OCI-LY7 (cell line): Measurements from ENCODE around the gene CERK. TPM values are rescaled to one million over a fixed set of nuclear protein-coding genes. Genes with fewer than 3 reads are reported as not detected.

Experiments
- BruUV-seq: library from RNA; stranded (reverse); fragments of 400-500 nt; replicated peaks from 2 replicates; lab custom pipeline; 2021; lab: Mats Ljungman, UMichigan
- CTCF ChIA-PET: fragments of 300-600 bp; sonication (Branson Sonifier 250); formaldehyde crosslinking; loops from one replicate; lab custom pipeline; 2022; ENCODE audit warnings: antibody characterized with exemption; ENCODE audit not compliant: unreplicated experiment; lab: Charles Lee
- POLR2A ChIA-PET: fragments of 300-600 bp; sonication (Branson Sonifier 250); formaldehyde crosslinking; loops from one replicate; lab custom pipeline; 2022; ENCODE audit warnings: antibody characterized with exemption; lab: Charles Lee
- DNase-seq: peaks from one replicate; pipeline ENCODE4 v3.0.0-alpha.2; 2015; ENCODE audit warnings: low spot score
- H2AFZ ChIP-seq: fragments of 200-600 bp; sonication (generic), shearing (Covaris generic); 2 replicates; pipeline ENCODE4 v1.6.1; 2014; ENCODE audit warnings: mild to moderate bottlenecking, antibody characterized with exemption, low read length, moderate library complexity
- H3K27ac ChIP-seq: fragments of 200-600 bp; sonication (generic); 2 replicates; pipeline ENCODE4 v1.5.1; 2014; ENCODE audit warnings: mixed run types, low read depth, mild to moderate bottlenecking, moderate library complexity, low read length, inconsistent platforms; ENCODE audit not compliant: poor library complexity, severe bottlenecking
- H3K36me3 ChIP-seq: fragments of 200-600 bp; sonication (generic); 2 replicates; pipeline ENCODE4 v1.6.1; 2014; ENCODE audit warnings: mild to moderate bottlenecking, antibody characterized with exemption, low read length, moderate library complexity, mixed read lengths; ENCODE audit not compliant: insufficient read depth
- H3K4me1 ChIP-seq: fragments of 200-600 bp; sonication (generic); 2 replicates; pipeline ENCODE4 v1.5.1; 2014; ENCODE audit warnings: mild to moderate bottlenecking, low read length; ENCODE audit not compliant: insufficient read depth, poor library complexity, severe bottlenecking
- H3K4me2 ChIP-seq: fragments of 200-600 bp; sonication (generic); 2 replicates; pipeline ENCODE4 v1.6.1; 2014; ENCODE audit warnings: mild to moderate bottlenecking, low read length
- H3K4me3 ChIP-seq: fragments of 200-600 bp; sonication (generic); 2 replicates; pipeline ENCODE4 v1.5.1; 2014; ENCODE audit warnings: mild to moderate bottlenecking, low read depth, low read length; ENCODE audit not compliant: poor library complexity, severe bottlenecking
- H3K79me2 ChIP-seq: fragments of 200-600 bp; sonication (generic); 2 replicates; pipeline ENCODE4 v1.6.1; 2016; ENCODE audit warnings: low read depth, mild to moderate bottlenecking, low read length, moderate library complexity, mixed read lengths; ENCODE audit not compliant: insufficient read depth
- H3K9me2 ChIP-seq: fragments of 200-600 bp; sonication (generic); 2 replicates; pipeline ENCODE4 v1.6.1; 2016; ENCODE audit warnings: mild to moderate bottlenecking, low read length, mixed read lengths; ENCODE audit not compliant: insufficient read depth
- H3K9me3 ChIP-seq: fragments of 200-600 bp; sonication (generic); 2 replicates; pipeline ENCODE4 v1.6.1; 2014; ENCODE audit warnings: mild to moderate bottlenecking, mixed run types, low read length, mixed read lengths
- H4K20me1 ChIP-seq: fragments of 200-600 bp; sonication (generic); 2 replicates; pipeline ENCODE4 v1.6.1; 2014; ENCODE audit warnings: mild to moderate bottlenecking, antibody characterized with exemption, low read length, moderate library complexity, mixed read lengths; ENCODE audit not compliant: insufficient read depth
- EZH2phosphoT487 ChIP-seq: fragments of 200-600 bp; sonication (generic); IDR thresholded peaks from 2 replicates; pipeline ENCODE4 v1.6.1; 2018; ENCODE audit warnings: low read depth, borderline replicate concordance, mild to moderate bottlenecking, mixed run types, antibody characterized with exemption, low read length, moderate library complexity, mixed read lengths
- intact Hi-C: fragments of 100-400 bp; cut with micrococcal nuclease; formaldehyde crosslinking; loops from one replicate; pipeline ENCODE4 v1.10.0; 2022; ENCODE audit not compliant: unreplicated experiment
- total RNA-seq, 2 experiments: library from RNA; depleted of rRNA in 1 of 2; stranded (reverse); fragments of >200 nt in 1 of 2; shearing (Covaris generic) in 1 of 2; gene quantifications; 2 replicates each; pipeline ENCODE4 v1.2.3, GENCODE V29; 2014 to 2022
- TF ChIP-seq, protein P1 (sequence below): fragments of 200-600 bp; sonication (generic); conservative IDR thresholded peaks from 2 replicates; pipeline ENCODE4 v1.5.1; 2014; ENCODE audit warnings: mild to moderate bottlenecking, antibody characterized with exemption, low read length, moderate library complexity, mixed read lengths

Gene CERK
- total RNA-seq, 2 experiments from 2014 or later = 36.6 to 48.1 TPM

DNA sequence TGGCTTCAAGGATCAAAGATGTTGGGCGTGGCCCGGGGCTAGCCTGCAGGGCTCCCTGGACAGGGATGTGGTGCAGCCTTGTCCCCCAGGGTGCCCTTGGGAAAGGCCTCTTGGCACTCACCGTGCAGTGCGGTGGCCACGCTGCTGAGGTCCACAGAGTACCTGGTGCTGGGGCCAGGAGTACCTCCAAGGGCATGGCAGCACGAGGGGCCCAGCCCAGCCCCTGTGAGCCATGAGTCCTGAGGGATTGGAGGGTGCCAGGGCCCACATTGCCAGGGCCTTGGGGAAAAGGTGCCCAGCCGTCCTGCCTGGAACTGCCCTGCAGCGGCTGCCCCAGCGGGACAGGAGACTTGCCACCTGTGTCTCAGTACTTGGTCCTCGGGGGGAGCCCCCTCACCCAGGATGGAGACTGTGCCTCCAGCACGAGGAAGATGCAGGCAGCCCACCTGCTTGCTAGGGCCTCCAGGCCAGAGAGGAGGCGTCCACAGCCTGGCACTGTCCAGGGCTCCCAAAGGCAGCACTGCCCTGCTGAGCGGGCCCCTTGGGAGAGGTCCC lies 73.7 kb downstream of the CERK start:
- H3K36me3 ChIP-seq = peaks cover 22% of the 10 kb centered on the region; the same call in 1 of the 2 replicates
- H3K9me2 ChIP-seq = no peaks in the 10 kb centered on the region
- H3K4me3 ChIP-seq = no peak overlapping the region
- H3K4me2 ChIP-seq = no peak overlapping the region
- H3K27ac ChIP-seq = no peak overlapping the region
- DNase-seq = no peak
- ChIA-PET POLR2A (no interaction called here), CTCF (no interaction called here)
- no peaks in the 10 kb centered on the region for H3K4me1 ChIP-seq
- no peaks in the 10 kb centered on the region for H3K9me3 ChIP-seq
- no peaks in the 10 kb centered on the region for H3K79me2 ChIP-seq
- no TSS peak for BruUV-seq
- intact Hi-C loops = no loop called here
- TF ChIP-seq, protein P1, sequence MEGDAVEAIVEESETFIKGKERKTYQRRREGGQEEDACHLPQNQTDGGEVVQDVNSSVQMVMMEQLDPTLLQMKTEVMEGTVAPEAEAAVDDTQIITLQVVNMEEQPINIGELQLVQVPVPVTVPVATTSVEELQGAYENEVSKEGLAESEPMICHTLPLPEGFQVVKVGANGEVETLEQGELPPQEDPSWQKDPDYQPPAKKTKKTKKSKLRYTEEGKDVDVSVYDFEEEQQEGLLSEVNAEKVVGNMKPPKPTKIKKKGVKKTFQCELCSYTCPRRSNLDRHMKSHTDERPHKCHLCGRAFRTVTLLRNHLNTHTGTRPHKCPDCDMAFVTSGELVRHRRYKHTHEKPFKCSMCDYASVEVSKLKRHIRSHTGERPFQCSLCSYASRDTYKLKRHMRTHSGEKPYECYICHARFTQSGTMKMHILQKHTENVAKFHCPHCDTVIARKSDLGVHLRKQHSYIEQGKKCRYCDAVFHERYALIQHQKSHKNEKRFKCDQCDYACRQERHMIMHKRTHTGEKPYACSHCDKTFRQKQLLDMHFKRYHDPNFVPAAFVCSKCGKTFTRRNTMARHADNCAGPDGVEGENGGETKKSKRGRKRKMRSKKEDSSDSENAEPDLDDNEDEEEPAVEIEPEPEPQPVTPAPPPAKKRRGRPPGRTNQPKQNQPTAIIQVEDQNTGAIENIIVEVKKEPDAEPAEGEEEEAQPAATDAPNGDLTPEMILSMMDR = no peak
- H4K20me1 ChIP-seq = no peaks in the 10 kb centered on the region
- no peak overlapping the region for H2AFZ ChIP-seq

DNA sequence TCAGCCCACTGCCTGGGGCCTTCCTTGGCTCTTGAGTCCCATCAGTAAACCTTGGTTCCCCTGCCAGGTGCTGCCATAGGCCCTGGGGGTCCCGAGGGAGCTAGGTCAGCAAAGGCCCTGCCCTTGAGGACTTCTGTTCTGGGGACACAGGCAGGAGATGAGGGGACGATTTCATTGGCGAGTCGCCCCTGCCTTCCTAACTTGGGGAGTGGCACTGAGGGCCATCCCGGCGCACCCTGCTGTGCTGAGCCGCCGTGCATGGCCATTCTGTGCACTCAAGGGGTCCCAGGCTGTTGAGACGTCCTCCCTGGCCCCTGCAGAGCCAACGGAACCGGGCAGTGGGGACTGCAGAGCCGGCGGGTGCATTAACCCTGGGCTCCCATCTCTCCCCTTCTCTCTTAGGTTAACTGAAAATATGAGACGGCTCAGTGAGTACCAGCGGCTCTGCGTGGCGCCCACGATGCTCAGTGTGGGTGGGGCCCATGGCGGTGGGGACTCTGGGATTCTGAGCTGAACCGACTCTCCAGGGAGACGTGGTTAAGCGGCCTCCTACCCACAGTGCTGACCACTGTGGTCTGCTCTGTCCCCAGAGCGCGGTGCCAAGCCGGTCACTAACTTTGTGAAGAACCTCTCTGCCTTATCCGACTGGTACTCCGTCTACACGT lies 74.5 kb downstream of the CERK start:
- no TSS peak for BruUV-seq
- Histone ChIP-seq H3K27ac (no peak overlapping the region), H3K9me3 (no peaks in the 10 kb centered on the region), H3K79me2 (no peaks in the 10 kb centered on the region), H2AFZ (no peak overlapping the region), H3K9me2 (no peaks in the 10 kb centered on the region), H3K4me2 (no peak overlapping the region), H3K36me3 (peaks cover 17% of the 10 kb centered on the region; the same call in 1 of the 2 replicates), H3K4me3 (no peak overlapping the region), H4K20me1 (no peaks in the 10 kb centered on the region), H3K4me1 (no peaks in the 10 kb centered on the region)
- POLR2A ChIA-PET = no interaction called here
- TF ChIP-seq, protein P1 = no peak
- no peak for TF ChIP-seq EZH2phosphoT487
- CTCF ChIA-PET = no interaction called here
- no peak for DNase-seq
- intact Hi-C loops = no loop called here

DNA sequence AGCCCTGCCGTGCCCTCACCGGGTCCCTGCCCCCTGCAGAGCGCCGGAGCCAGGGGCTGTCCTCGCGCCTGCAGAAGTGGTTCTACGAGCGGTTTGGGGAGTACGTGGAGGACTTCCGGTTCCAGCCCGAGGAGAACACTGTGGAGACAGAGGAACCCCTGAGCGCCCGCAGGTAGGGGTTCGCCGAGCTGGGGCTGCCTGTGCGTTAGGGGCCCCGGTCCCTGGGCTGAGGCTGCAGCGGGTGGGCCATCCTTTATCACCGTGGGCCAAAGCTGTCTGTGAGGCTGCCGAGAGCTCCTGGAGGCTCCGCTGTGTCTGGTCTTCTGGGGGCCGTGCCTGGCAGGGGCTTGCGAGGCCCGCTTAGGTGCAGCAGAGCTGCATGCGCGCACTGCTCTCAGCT lies 75.1 kb downstream of the CERK start:
- intact Hi-C loops = no loop called here

More for the DNA sequence above, 75.1 kb downstream of the CERK start:
- no peaks in the 10 kb centered on the region for H4K20me1 ChIP-seq
- DNase-seq = no peak
- H2AFZ ChIP-seq = no peak overlapping the region
- no peak overlapping the region for H3K4me3 ChIP-seq
- no peaks in the 10 kb centered on the region for H3K9me2 ChIP-seq
- BruUV-seq = no TSS peak
- no peak for TF ChIP-seq EZH2phosphoT487
- TF ChIP-seq, protein P1 = no peak
- POLR2A ChIA-PET = no interaction called here
- no peak overlapping the region for H3K27ac ChIP-seq
- no peak overlapping the region for H3K4me2 ChIP-seq
- no peaks in the 10 kb centered on the region for H3K79me2 ChIP-seq
- CTCF ChIA-PET = no interaction called here
- no peaks in the 10 kb centered on the region for H3K9me3 ChIP-seq
- peaks cover 12% of the 10 kb centered on the region; the same call in 1 of the 2 replicates for H3K36me3 ChIP-seq
- no peaks in the 10 kb centered on the region for H3K4me1 ChIP-seq
